ENCODE data around the gene TAS2R50. TPM values are rescaled to one million over a fixed set of nuclear protein-coding genes. Genes with fewer than 3 reads are reported as not detected.

Gene TAS2R50
- total RNA-seq, 2 experiments from 2014 or later, result 0.63 TPM; not detected in 1

DNA sequence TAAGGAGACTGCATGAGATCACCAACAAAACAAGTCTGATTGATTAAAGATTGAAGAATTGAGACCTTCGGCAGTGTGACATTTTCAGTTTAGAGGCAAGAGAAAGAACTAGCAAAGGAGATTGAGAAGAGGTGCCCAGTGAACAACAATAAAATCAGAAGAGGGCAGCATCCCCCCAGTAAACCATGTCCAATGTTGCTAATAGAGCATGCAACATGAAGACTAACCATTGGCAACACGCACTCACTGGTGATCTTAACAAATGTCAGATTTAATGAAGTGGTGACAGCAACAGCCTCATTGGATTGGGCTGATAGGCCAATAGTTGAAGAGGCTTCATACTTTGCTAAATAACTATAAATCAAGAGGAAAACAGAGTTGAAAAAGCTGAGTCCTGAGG, 26.9 kb downstream of the TAS2R50 start:
- H3K9me3 Mint-ChIP-seq, result peaks cover 9% of the 10 kb centered on the region
- peaks cover 33% of the 10 kb centered on the region for H3K4me1 Mint-ChIP-seq (ENCODE audit: low read depth)
- H3K4me3 Mint-ChIP-seq, result no peak overlapping the region
- peaks cover 20% of the 10 kb centered on the region for H3K36me3 Mint-ChIP-seq (ENCODE audit: low read depth)
- H3K27ac Mint-ChIP-seq, result no peak overlapping the region
- POLR2A ChIA-PET, result interaction anchor here (1.0 kb wide), 1 partner anchor 14 kb away, joined by 3 read pairs; no protein-coding TSS in a partner anchor
- TF ChIP-seq, protein P1, sequence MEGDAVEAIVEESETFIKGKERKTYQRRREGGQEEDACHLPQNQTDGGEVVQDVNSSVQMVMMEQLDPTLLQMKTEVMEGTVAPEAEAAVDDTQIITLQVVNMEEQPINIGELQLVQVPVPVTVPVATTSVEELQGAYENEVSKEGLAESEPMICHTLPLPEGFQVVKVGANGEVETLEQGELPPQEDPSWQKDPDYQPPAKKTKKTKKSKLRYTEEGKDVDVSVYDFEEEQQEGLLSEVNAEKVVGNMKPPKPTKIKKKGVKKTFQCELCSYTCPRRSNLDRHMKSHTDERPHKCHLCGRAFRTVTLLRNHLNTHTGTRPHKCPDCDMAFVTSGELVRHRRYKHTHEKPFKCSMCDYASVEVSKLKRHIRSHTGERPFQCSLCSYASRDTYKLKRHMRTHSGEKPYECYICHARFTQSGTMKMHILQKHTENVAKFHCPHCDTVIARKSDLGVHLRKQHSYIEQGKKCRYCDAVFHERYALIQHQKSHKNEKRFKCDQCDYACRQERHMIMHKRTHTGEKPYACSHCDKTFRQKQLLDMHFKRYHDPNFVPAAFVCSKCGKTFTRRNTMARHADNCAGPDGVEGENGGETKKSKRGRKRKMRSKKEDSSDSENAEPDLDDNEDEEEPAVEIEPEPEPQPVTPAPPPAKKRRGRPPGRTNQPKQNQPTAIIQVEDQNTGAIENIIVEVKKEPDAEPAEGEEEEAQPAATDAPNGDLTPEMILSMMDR (IDR thresholded peaks at IDR 0.05), result no peak
- ATAC-seq (no peak), DNase-seq (peak; percentile 13)
- intact Hi-C loops (cut with micrococcal nuclease), result no loop called here
- no peaks in the 10 kb centered on the region for H3K27me3 Mint-ChIP-seq
- CTCF ChIA-PET, result no interaction called here

DNA sequence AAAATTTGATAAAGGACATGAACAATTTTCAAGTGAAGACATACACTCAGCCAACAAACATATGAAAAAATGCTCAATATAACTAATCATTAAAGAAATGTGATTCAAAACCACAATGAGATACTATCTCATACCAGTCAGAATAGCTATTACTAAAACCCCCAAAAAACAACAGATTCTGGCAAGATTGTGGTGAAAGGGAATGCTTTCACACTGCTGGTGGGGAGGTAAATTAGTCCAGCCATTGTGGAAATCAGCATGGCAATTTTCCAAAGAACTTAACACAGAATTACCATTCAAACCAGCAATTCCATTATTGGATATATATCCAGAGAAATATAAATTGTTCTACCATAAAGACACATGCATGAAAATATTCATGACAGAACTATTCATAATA, 29.0 kb downstream of the TAS2R50 start:
- Mint-ChIP-seq H3K27ac (no peak overlapping the region), H3K9me3 (peaks cover 9% of the 10 kb centered on the region), H3K27me3 (no peaks in the 10 kb centered on the region), H3K4me1 (ENCODE audit: low read depth) (peaks cover 38% of the 10 kb centered on the region), H3K36me3 (ENCODE audit: low read depth) (peaks cover 30% of the 10 kb centered on the region), H3K4me3 (no peak overlapping the region)
- intact Hi-C loops (cut with micrococcal nuclease), result no loop called here
- DNase-seq (no peak), ATAC-seq (no peak)
- ChIA-PET POLR2A (no interaction called here), CTCF (no interaction called here)
- TF ChIP-seq, protein P1 (IDR thresholded peaks at IDR 0.05), result no peak

DNA sequence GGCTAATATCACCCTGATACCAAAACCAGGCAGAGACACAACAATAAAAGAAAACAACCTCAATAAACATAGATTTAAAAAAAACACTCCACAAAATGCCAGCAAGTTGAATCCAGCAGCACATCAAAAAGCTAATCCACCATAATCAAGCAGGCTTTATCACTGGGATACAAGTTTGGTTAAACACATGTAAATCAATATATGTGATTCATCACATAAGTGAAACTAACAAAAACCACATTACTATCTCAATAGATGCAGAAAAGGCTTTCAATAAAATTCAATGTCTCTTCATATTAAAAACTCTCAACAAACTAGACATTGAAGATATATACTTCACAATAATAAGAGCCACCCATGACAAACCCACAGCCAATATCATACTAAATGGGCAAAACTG, 30.6 kb downstream of the TAS2R50 start:
- CTCF ChIA-PET, result no interaction called here

DNA sequence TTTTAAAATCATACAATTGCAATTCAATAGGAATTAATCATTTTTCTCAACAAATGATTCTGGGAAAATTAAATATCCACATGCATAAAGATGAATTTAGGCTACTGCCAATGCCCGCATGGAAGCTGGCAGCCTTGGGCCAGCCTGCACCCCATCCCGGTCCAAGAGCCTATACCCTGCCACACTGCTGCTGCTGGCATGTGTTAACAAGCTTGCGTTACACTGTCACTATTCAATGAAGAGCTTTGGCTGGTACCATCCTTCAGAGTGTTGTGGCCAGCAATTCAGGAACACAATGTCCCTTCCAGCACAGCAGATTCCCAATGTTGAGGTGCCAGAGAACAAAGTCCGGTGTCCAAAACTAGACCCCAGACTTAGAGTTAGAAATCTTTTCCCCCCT, 34.1 kb downstream of the TAS2R50 start:
- ChIA-PET POLR2A (no interaction called here), CTCF (interaction anchor here (1.1 kb wide), 1 partner anchor 247 kb away, joined by 3 read pairs; no protein-coding TSS in a partner anchor)
- H3K27ac Mint-ChIP-seq, result no peak overlapping the region
- DNase-seq, result no peak
- no peaks in the 10 kb centered on the region for H3K27me3 Mint-ChIP-seq
- TF ChIP-seq, protein P1 (IDR thresholded peaks at IDR 0.05), result no peak
- peaks cover 16% of the 10 kb centered on the region for H3K4me1 Mint-ChIP-seq (ENCODE audit: low read depth)
- H3K36me3 Mint-ChIP-seq (ENCODE audit: low read depth), result peaks cover 43% of the 10 kb centered on the region
- peaks cover 15% of the 10 kb centered on the region for H3K9me3 Mint-ChIP-seq
- no peak overlapping the region for H3K4me3 Mint-ChIP-seq
- no peak for ATAC-seq
- intact Hi-C loops (cut with micrococcal nuclease), result no loop called here

More for the DNA sequence above, 30.6 kb downstream of the TAS2R50 start:
- intact Hi-C loops (cut with micrococcal nuclease), result no loop called here
- no peaks in the 10 kb centered on the region for H3K27me3 Mint-ChIP-seq
- POLR2A ChIA-PET, result no interaction called here
- H3K9me3 Mint-ChIP-seq, result peaks cover 9% of the 10 kb centered on the region
- ATAC-seq (no peak), DNase-seq (no peak)
- peaks cover 29% of the 10 kb centered on the region for H3K4me1 Mint-ChIP-seq (ENCODE audit: low read depth)
- H3K27ac Mint-ChIP-seq, result no peak overlapping the region
- H3K36me3 Mint-ChIP-seq (ENCODE audit: low read depth), result peaks cover 32% of the 10 kb centered on the region
- no peak overlapping the region for H3K4me3 Mint-ChIP-seq
- TF ChIP-seq, protein P1 (IDR thresholded peaks at IDR 0.05), result no peak

DNA sequence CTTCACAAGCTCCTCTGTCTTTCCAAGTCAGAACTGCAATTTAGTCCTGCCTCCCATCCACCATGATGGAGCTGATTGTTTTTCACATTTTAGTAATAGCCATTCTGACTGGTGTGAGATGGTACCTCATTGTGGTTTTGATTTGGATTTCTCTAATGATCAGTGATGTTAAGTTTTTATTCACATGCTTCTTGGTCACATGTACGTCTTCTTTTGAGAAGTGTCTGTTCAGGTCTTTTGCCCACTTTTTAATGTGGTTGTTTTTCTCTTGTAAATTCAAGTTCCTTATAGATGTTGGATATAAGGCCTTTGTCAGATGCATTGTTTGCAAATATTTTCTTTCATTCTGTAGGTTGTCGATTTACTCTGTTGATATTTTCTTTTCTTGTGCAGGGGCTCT, 43.5 kb downstream of the TAS2R50 start:
- H3K27ac Mint-ChIP-seq, result no peak overlapping the region
- CTCF ChIA-PET, result interaction anchor here (1.3 kb wide), 1 partner anchor 9 kb away, joined by 3 read pairs; no protein-coding TSS in a partner anchor
- ATAC-seq, result no peak
- peaks cover 8% of the 10 kb centered on the region for H3K4me1 Mint-ChIP-seq (ENCODE audit: low read depth)
- no peaks in the 10 kb centered on the region for H3K27me3 Mint-ChIP-seq
- peaks cover 7% of the 10 kb centered on the region for H3K9me3 Mint-ChIP-seq
- intact Hi-C loops (cut with micrococcal nuclease), result no loop called here
- POLR2A ChIA-PET, result no interaction called here
- peaks cover 5% of the 10 kb centered on the region for H3K36me3 Mint-ChIP-seq (ENCODE audit: low read depth)
- H3K4me3 Mint-ChIP-seq, result no peak overlapping the region
- TF ChIP-seq, protein P1 (IDR thresholded peaks at IDR 0.05), result no peak
- DNase-seq, result no peak
